CD14-positive monocyte (primary cell): ENCODE measurements around the gene JMJD1C. TPM values are rescaled to one million over a fixed set of nuclear protein-coding genes. Genes with fewer than 3 reads are reported as not detected.

Experiments used
- DNase-seq, 3 donors: peaks; one replicate each; pipeline ENCODE4 v3.0.0-alpha.2; 2011 to 2022
- H2AFZ ChIP-seq: 2 replicates; pipeline ENCODE4 v1.6.0; 2012; ENCODE audit warnings: mild to moderate bottlenecking, low read depth, low read length, inconsistent platforms; ENCODE audit not compliant: insufficient read depth, poor library complexity, severe bottlenecking
- H3K27ac ChIP-seq, 2 donors: 1 replicate in 1 of 2; 2 replicates in 1 of 2; pipeline ENCODE4 v1.5.1; 2012 to 2013; ENCODE audit warnings: low read length in 2 of 2, control low read depth in 1 of 2, inconsistent platforms in 1 of 2, low read depth in 1 of 2, mild to moderate bottlenecking in 1 of 2
- H3K27me3 ChIP-seq, 2 donors: one replicate each; pipeline versions ENCODE4 v1.6.0 to v1.6.1; 2011 to 2013; ENCODE audit warnings: low read length in 2 of 2; ENCODE audit not compliant: control insufficient read depth in 2 of 2, insufficient read depth in 2 of 2
- H3K36me3 ChIP-seq, 2 donors: replicated peaks in 1 of 2; 1 replicate in 1 of 2; 2 replicates in 1 of 2; pipeline versions ENCODE4 v1.5.1 to v1.6.1; 2012 to 2013; ENCODE audit warnings: low read length in 2 of 2, control low read depth in 1 of 2, inconsistent platforms in 1 of 2, mild to moderate bottlenecking in 1 of 2; ENCODE audit not compliant: insufficient read depth in 2 of 2, control insufficient read depth in 1 of 2
- H3K4me1 ChIP-seq, 2 donors: 1 replicate in 1 of 2; 2 replicates in 1 of 2; pipeline versions ENCODE4 v1.5.1 to v1.6.1; 2012 to 2013; ENCODE audit warnings: low read length in 2 of 2, control low read depth in 1 of 2, inconsistent platforms in 1 of 2, mild to moderate bottlenecking in 1 of 2, moderate library complexity in 1 of 2; ENCODE audit not compliant: insufficient read depth in 2 of 2, control insufficient read depth in 1 of 2
- H3K4me2 ChIP-seq: replicated peaks from 2 replicates; pipeline ENCODE3; 2012; ENCODE audit warnings: low read length, moderate library complexity, mild to moderate bottlenecking; ENCODE audit not compliant: poor library complexity, severe bottlenecking; ENCODE audit errors: extremely low read depth
- H3K4me3 ChIP-seq, 3 experiments: fragments of 200-600 bp in 1 of 3; sonication (generic) in 1 of 3; replicated peaks in 1 of 3; 1 replicate in 2 of 3; 2 replicates in 1 of 3; pipeline ENCODE4 v1.5.1; 2011 to 2013; ENCODE audit warnings: low read length in 3 of 3, mild to moderate bottlenecking in 3 of 3, control low read depth in 2 of 3, low read depth in 2 of 3, inconsistent platforms in 1 of 3, moderate library complexity in 1 of 3
- H3K79me2 ChIP-seq: 2 replicates; pipeline ENCODE4 v1.6.0; 2012; ENCODE audit warnings: mild to moderate bottlenecking, control low read depth, inconsistent platforms, low read length, moderate library complexity; ENCODE audit not compliant: insufficient read depth
- H3K9ac ChIP-seq: 2 replicates; pipeline ENCODE4 v1.6.0; 2017; ENCODE audit warnings: low read length, mild to moderate bottlenecking; ENCODE audit not compliant: insufficient read depth, poor library complexity, severe bottlenecking
- H3K9me3 ChIP-seq, 2 donors: replicated peaks in 1 of 2; 1 replicate in 1 of 2; 2 replicates in 1 of 2; pipeline versions ENCODE4 v1.5.1 to v1.6.1; 2012 to 2013; ENCODE audit warnings: low read length in 2 of 2, control low read depth in 1 of 2; ENCODE audit not compliant: control insufficient read depth in 1 of 2, insufficient read depth in 1 of 2
- H4K20me1 ChIP-seq: 2 replicates; pipeline ENCODE4 v1.6.0; 2012; ENCODE audit warnings: mild to moderate bottlenecking, low read length, control low read depth, moderate library complexity; ENCODE audit not compliant: insufficient read depth
- H3K27ac Mint-ChIP-seq, 7 donors: one replicate each; pipeline ENCODE4 v1.8.0; 2020; ENCODE audit warnings: mild to moderate bottlenecking in 7 of 7, mixed read lengths in 7 of 7, moderate library complexity in 6 of 7, inconsistent platforms in 2 of 7
- H3K27me3 Mint-ChIP-seq, 3 donors: one replicate each; pipeline ENCODE4 v1.8.0; 2021 to 2022; ENCODE audit warnings: low read depth in 3 of 3, mild to moderate bottlenecking in 3 of 3, mixed read lengths in 3 of 3, moderate library complexity in 3 of 3, inconsistent platforms in 1 of 3
- H3K36me3 Mint-ChIP-seq, 2 donors: one replicate each; pipeline ENCODE4 v1.8.0; 2020; ENCODE audit warnings: mixed read lengths in 2 of 2, inconsistent platforms in 1 of 2, mild to moderate bottlenecking in 1 of 2
- H3K4me1 Mint-ChIP-seq: one replicate; pipeline ENCODE4 v1.8.0; 2020; ENCODE audit warnings: mild to moderate bottlenecking, mixed read lengths
- H3K4me3 Mint-ChIP-seq, 2 donors: one replicate each; pipeline ENCODE4 v1.8.0; 2020; ENCODE audit warnings: mild to moderate bottlenecking in 2 of 2, mixed read lengths in 2 of 2, moderate library complexity in 1 of 2
- H3K9me3 Mint-ChIP-seq, 7 donors: one replicate each; pipeline ENCODE4 v1.8.0; 2020 to 2022; ENCODE audit warnings: mixed read lengths in 7 of 7, mild to moderate bottlenecking in 6 of 7, moderate library complexity in 6 of 7, inconsistent platforms in 2 of 7
- CTCF ChIP-seq: fragments of 200-600 bp; IDR thresholded peaks from one replicate; pipeline ENCODE4 v1.8.0; 2022; ENCODE audit warnings: antibody characterized with exemption, mild to moderate bottlenecking
- WGBS: methylation state at CpG from one replicate; pipeline ENCODE4 v1.1.5; 2013; ENCODE audit warnings: missing lambda C conversion rate; ENCODE audit not compliant: insufficient coverage; 5-methylcytosine and 5-hydroxymethylcytosine counted together
- intact Hi-C, 2 donors: fragments of 100-400 bp; cut with micrococcal nuclease; formaldehyde crosslinking; loops; one replicate each; pipeline versions ENCODE4 v1.15.0 to v1.15.1; 2023
- polyA plus RNA-seq, 3 donors: library from polyadenylated mRNA; depleted of rRNA in 1 of 3; unstranded in 2 of 3; stranded (reverse) in 1 of 3; fragments of 300-500 nt in 2 of 3; fragments of >200 nt in 1 of 3; fragmentation: Illumina TruSeq in 2 of 3; gene quantifications; 1 replicate in 2 of 3; 2 replicates in 1 of 3; pipeline ENCODE4 v1.2.3, GENCODE V29; 2012 to 2021

JMJD1C gene
- polyA plus RNA-seq, 3 donors, result 27.8 to 84.8 (median 46.5) TPM

- 60% methylated on average over 1 of the region's 2 CpGs for WGBS
- H3K27me3 ChIP-seq, result no peaks in the 10 kb centered on the region
- peaks cover 12 to 15% of the 10 kb centered on the region in 2 donors for H3K4me1 ChIP-seq
- H2AFZ ChIP-seq, result no peak overlapping the region
- H3K79me2 ChIP-seq, result peaks cover 5% of the 10 kb centered on the region
- no peak overlapping the region for H3K27ac ChIP-seq
- intact Hi-C loops, result loop anchor here in 1 of 2 donors (5.0 kb wide), 1 partner anchor 548 kb away; no protein-coding TSS in a partner anchor
- peaks cover 64 to 85% of the 10 kb centered on the region in 2 donors for H3K36me3 ChIP-seq
- H3K4me3 ChIP-seq, result no peak overlapping the region
- H3K4me2 ChIP-seq, result no peak overlapping the region
- no peak for DNase-seq
- H3K9ac ChIP-seq, result no peak overlapping the region
- TF ChIP-seq CTCF, result no peak
- H3K9me3 ChIP-seq, result no peaks in the 10 kb centered on the region
- Mint-ChIP-seq H3K27ac (peak overlapping the region in 2 of 7 donors; percentile 9 to 14), H3K36me3 (peaks cover 69 to 83% of the 10 kb centered on the region in 2 donors), H3K4me1 (peaks cover 18% of the 10 kb centered on the region), H3K9me3 (no peaks in the 10 kb centered on the region), H3K4me3 (no peak overlapping the region), H3K27me3 (no peaks in the 10 kb centered on the region)
- H4K20me1 ChIP-seq, result peaks cover 65% of the 10 kb centered on the region
Measured at GRCh38 chr10:63168821-63169462, 296.8 kb downstream of the JMJD1C start.

GRCh38 chr10:63166742-63167258 lies 299.0 kb downstream of the JMJD1C start:
- H3K9ac ChIP-seq, result no peak overlapping the region
- H3K36me3 ChIP-seq, result peaks cover 60 to 80% of the 10 kb centered on the region in 2 donors
- no peak overlapping the region for H2AFZ ChIP-seq
- no peak overlapping the region for H3K4me3 ChIP-seq
- H3K27ac ChIP-seq, result no peak overlapping the region
- H3K27ac Mint-ChIP-seq, result no peak overlapping the region
- no peaks in the 10 kb centered on the region for H3K27me3 Mint-ChIP-seq
- no peaks in the 10 kb centered on the region for H3K9me3 ChIP-seq
- no peak overlapping the region for H3K4me2 ChIP-seq
- H3K36me3 Mint-ChIP-seq, result peaks cover 56 to 72% of the 10 kb centered on the region in 2 donors
- peak; percentile 84 for TF ChIP-seq CTCF
- intact Hi-C loops, result loop anchor here in 1 of 2 donors (5.0 kb wide), 1 partner anchor 551 kb away; no protein-coding TSS in a partner anchor
- WGBS, result 40% methylated on average over 1 of the region's 3 CpGs
- peaks cover 3% of the 10 kb centered on the region for H3K4me1 Mint-ChIP-seq
- H4K20me1 ChIP-seq, result peaks cover 47% of the 10 kb centered on the region
- no peak overlapping the region for H3K4me3 Mint-ChIP-seq
- H3K27me3 ChIP-seq, result no peaks in the 10 kb centered on the region
- no peaks in the 10 kb centered on the region for H3K79me2 ChIP-seq
- no peaks in the 10 kb centered on the region for H3K9me3 Mint-ChIP-seq
- no peaks in the 10 kb centered on the region for H3K4me1 ChIP-seq
- DNase-seq, result peak; percentile 44 to 58 (median 49)
